ENCODE measurements around the gene FOXJ1.

FOXJ1 gene

DNA sequence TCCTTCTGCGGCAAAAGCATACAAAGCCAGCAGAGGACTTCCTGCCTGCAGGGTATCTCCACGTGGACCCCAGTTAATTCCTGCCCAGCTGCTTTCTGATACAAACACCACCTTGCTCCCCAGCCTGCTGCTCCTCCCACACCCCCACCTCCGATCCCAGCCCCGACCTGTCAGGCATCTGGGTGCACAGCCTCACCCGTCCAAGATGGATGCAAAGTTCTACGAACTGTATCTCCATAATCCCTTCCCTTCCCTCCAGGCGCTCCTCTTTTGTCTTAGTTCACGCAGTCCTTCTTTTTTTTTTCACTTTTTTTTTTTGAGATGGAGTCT is 15.6 kb upstream of the FOXJ1 start:
- TF ChIP-seq ELF4 (IDR thresholded peaks at IDR 0.05) (no peak), ARNT (IDR thresholded peaks at IDR 0.05) (no peak), FOXM1 (IDR thresholded peaks at IDR 0.05; ENCODE audit: borderline replicate concordance) (no peak), HDGF (IDR thresholded peaks at IDR 0.05; ENCODE audit: borderline replicate concordance) (no peak), ZNF384 (IDR thresholded peaks at IDR 0.05) (no peak), SP1 (IDR thresholded peaks at IDR 0.05) (no peak), FOXA1 (IDR thresholded peaks at IDR 0.05) (no peak), SUZ12 (IDR thresholded peaks at IDR 0.05) (no peak), FOXK2 (IDR thresholded peaks at IDR 0.05) (no peak), BHLHE40 (IDR thresholded peaks at IDR 0.05; ENCODE audit: borderline replicate concordance) (no peak), TARDBP (IDR thresholded peaks at IDR 0.05) (no peak), CTBP1 (IDR thresholded peaks at IDR 0.05; ENCODE audit: borderline replicate concordance) (no peak), L3MBTL2 (conservative IDR thresholded peaks at IDR 0.05) (no peak), LEF1 (IDR thresholded peaks at IDR 0.05; ENCODE audit: borderline replicate concordance) (no peak), NFRKB (IDR thresholded peaks at IDR 0.05) (no peak)
- TF ChIP-seq, protein P1, sequence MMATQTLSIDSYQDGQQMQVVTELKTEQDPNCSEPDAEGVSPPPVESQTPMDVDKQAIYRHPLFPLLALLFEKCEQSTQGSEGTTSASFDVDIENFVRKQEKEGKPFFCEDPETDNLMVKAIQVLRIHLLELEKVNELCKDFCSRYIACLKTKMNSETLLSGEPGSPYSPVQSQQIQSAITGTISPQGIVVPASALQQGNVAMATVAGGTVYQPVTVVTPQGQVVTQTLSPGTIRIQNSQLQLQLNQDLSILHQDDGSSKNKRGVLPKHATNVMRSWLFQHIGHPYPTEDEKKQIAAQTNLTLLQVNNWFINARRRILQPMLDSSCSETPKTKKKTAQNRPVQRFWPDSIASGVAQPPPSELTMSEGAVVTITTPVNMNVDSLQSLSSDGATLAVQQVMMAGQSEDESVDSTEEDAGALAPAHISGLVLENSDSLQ (IDR thresholded peaks at IDR 0.05), result no peak
- no peak for DNase-seq (ENCODE audit: extremely low spot score)
- ChIA-PET POLR2A (no interaction called here), CTCF (no interaction called here)

DNA sequence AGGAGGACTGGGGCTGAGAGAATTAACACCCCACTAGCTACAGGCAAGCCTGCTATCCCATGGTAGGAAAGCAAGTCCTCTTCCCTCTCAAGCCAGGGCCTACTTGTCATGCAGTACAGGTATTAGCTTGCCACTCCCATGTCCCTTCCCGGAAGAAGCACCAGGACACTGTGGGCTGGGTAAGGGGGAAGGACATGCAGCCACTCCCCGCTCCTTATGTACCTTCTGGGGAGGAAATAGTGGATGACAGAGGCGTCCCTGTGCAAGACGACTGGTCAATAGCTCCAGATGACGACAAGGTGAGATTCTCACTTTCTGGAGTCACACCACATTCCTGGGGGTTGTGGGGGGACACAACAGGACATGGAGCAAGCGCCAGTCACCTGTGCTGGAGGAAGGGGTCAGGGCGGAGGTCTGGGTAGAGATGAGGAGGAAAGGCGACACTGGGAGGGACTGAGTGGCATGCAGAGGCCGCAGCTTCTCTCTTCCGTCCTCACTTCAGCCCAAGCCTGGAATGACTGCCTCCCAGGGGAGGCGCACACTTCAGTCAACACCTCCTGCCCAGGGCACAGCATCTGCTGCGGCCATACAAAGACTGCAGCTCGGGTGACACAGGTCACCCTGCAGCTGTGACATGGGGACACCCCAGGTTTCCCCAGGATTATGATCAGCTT is 15.1 kb upstream of the FOXJ1 start:
- no peak for TF ChIP-seq HDGF (IDR thresholded peaks at IDR 0.05; ENCODE audit: borderline replicate concordance)
- CTCF ChIA-PET, result no interaction called here
- no peak for DNase-seq (ENCODE audit: extremely low spot score)
- POLR2A ChIA-PET, result no interaction called here

DNA sequence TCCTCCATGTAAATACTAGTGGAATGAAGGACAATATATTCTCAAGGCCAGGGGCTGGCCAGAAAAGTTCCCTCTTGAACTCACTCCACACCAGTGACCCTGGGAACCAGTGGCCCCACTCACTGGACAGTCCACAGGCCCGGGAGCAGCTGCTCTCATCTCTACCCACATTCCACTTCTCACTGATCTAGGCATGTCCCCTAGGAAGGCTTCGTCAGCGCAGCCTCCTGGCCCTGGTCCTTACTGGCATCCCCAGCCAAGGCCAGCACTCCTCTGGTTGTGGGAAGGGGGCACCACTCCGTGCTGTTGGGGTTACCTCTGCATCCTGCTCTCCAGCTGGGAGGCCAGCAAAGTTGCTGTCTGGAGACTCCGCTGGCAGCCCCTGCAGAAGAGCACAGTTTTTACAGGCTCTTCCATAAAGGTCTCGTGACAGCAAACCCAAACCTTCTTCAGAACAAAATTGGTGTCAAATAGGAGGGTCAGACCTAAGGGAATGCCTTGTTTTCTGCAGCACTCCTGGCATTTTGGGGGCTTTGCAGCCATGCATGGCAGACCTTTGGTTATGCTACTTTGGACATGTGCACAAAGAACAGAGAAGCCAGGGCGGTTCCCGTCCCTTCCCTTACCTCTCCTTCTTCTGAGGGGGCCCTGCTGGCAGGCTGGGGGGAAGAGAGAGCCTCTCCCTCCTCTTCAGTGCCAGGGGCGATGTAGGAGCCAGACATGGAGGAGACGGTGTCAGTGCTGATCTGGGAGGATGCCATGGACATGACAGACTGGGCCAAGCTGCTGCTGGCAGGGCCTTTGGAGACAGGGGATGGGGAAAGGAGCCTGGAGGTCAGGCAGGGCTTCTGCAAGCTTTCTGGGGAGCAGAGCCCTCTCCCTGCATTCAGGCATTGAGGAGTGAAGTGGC is 14.1 kb upstream of the FOXJ1 start:
- CTCF ChIA-PET, result no interaction called here

GRCh38 chr17:76154292-76154691 is 13.2 kb upstream of the FOXJ1 start:
- no peak for DNase-seq (ENCODE audit: extremely low spot score)
- TF ChIP-seq FOXK2 (IDR thresholded peaks at IDR 0.05), result no peak
- no peak for TF ChIP-seq LEF1 (IDR thresholded peaks at IDR 0.05; ENCODE audit: borderline replicate concordance)
- TF ChIP-seq, protein P1 (IDR thresholded peaks at IDR 0.05), result no peak
- no peak for TF ChIP-seq NFRKB (IDR thresholded peaks at IDR 0.05)
- no peak for TF ChIP-seq FOXA1 (IDR thresholded peaks at IDR 0.05)
- no peak for TF ChIP-seq SUZ12 (IDR thresholded peaks at IDR 0.05)
- TF ChIP-seq SP1 (IDR thresholded peaks at IDR 0.05), result no peak
- no peak for TF ChIP-seq CTBP1 (IDR thresholded peaks at IDR 0.05; ENCODE audit: borderline replicate concordance)
- TF ChIP-seq L3MBTL2 (conservative IDR thresholded peaks at IDR 0.05), result no peak
- no peak for TF ChIP-seq ARNT (IDR thresholded peaks at IDR 0.05)
- no peak for TF ChIP-seq BHLHE40 (IDR thresholded peaks at IDR 0.05; ENCODE audit: borderline replicate concordance)
- CTCF ChIA-PET, result no interaction called here
- POLR2A ChIA-PET, result interaction anchor here (1.4 kb wide), 1 partner anchor 13 kb away, joined by 4 read pairs; the partner anchor contains the start of gene FOXJ1

More for the DNA sequence above, 14.1 kb upstream of the FOXJ1 start:
- TF ChIP-seq NFRKB (IDR thresholded peaks at IDR 0.05), result no peak
- TF ChIP-seq FOXK2 (IDR thresholded peaks at IDR 0.05), result no peak
- TF ChIP-seq BHLHE40 (IDR thresholded peaks at IDR 0.05; ENCODE audit: borderline replicate concordance), result no peak
- no peak for TF ChIP-seq LEF1 (IDR thresholded peaks at IDR 0.05; ENCODE audit: borderline replicate concordance)
- no peak for DNase-seq (ENCODE audit: extremely low spot score)
- POLR2A ChIA-PET, result interaction anchor here (1.4 kb wide), 1 partner anchor 14 kb away, joined by 4 read pairs; the partner anchor contains the start of gene FOXJ1

GRCh38 chr17:76153640-76154039 is 12.6 kb upstream of the FOXJ1 start:
- DNase-seq (ENCODE audit: extremely low spot score), result no peak
- no peak for TF ChIP-seq HDGF (IDR thresholded peaks at IDR 0.05; ENCODE audit: borderline replicate concordance)
- no peak for TF ChIP-seq SP1 (IDR thresholded peaks at IDR 0.05)
- POLR2A ChIA-PET, result interaction anchor here (1.4 kb wide), 1 partner anchor 12 kb away, joined by 4 read pairs; the partner anchor contains the start of gene FOXJ1
- CTCF ChIA-PET, result interaction anchor here (0.5 to 0.9 kb wide), 2 partner anchors 126 to 1142 kb away, joined by 3 read pairs; no protein-coding TSS in a partner anchor

GRCh38 chr17:76153202-76153601 is 12.2 kb upstream of the FOXJ1 start:
- POLR2A ChIA-PET, result no interaction called here
- TF ChIP-seq ARNT (IDR thresholded peaks at IDR 0.05), result no peak
- no peak for TF ChIP-seq BHLHE40 (IDR thresholded peaks at IDR 0.05; ENCODE audit: borderline replicate concordance)
- TF ChIP-seq SUZ12 (IDR thresholded peaks at IDR 0.05), result no peak
- CTCF ChIA-PET, result interaction anchor here (0.5 to 0.9 kb wide), 2 partner anchors 127 to 1142 kb away, joined by 3 read pairs; no protein-coding TSS in a partner anchor
- no peak for DNase-seq (ENCODE audit: extremely low spot score)

DNA sequence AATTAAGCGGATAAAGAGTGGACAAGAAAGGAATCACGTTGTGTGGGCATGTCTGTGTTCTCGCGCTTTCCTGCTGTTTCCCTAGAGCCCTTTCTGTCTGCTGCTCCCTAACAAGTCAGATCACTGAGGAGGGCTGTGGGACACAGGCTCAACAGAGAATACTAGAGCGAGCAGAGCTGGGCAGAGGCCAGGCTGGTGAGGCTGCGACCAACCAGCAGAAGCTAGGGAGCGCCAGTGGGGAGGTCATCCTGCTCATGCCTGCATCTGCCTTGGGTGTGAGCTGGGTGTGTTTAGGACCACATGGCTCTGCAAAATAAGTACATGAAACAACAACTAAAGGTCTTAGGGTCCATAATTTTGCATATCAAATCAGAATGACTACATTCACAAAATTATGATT is 11.5 kb upstream of the FOXJ1 start:
- ChIA-PET CTCF (interaction anchor here (0.9 kb wide), 1 partner anchor 127 kb away, joined by 3 read pairs; no protein-coding TSS in a partner anchor), POLR2A (no interaction called here)
- no peak for DNase-seq (ENCODE audit: extremely low spot score)
- TF ChIP-seq FOXA1 (IDR thresholded peaks at IDR 0.05), result no peak
- no peak for TF ChIP-seq SUZ12 (IDR thresholded peaks at IDR 0.05)
- TF ChIP-seq BHLHE40 (IDR thresholded peaks at IDR 0.05; ENCODE audit: borderline replicate concordance), result no peak
- TF ChIP-seq FOXM1 (IDR thresholded peaks at IDR 0.05; ENCODE audit: borderline replicate concordance), result no peak
- no peak for TF ChIP-seq SP1 (IDR thresholded peaks at IDR 0.05)
- TF ChIP-seq HDGF (IDR thresholded peaks at IDR 0.05; ENCODE audit: borderline replicate concordance), result no peak
- TF ChIP-seq FOXK2 (IDR thresholded peaks at IDR 0.05), result no peak
- TF ChIP-seq ELF4 (IDR thresholded peaks at IDR 0.05), result no peak
- no peak for TF ChIP-seq NFRKB (IDR thresholded peaks at IDR 0.05)
- TF ChIP-seq LEF1 (IDR thresholded peaks at IDR 0.05; ENCODE audit: borderline replicate concordance), result no peak
- TF ChIP-seq ZNF384 (IDR thresholded peaks at IDR 0.05), result no peak
- no peak for TF ChIP-seq CTBP1 (IDR thresholded peaks at IDR 0.05; ENCODE audit: borderline replicate concordance)
- no peak for TF ChIP-seq TARDBP (IDR thresholded peaks at IDR 0.05)
- no peak for TF ChIP-seq L3MBTL2 (conservative IDR thresholded peaks at IDR 0.05)
- TF ChIP-seq, protein P1 (IDR thresholded peaks at IDR 0.05), result no peak
- no peak for TF ChIP-seq ARNT (IDR thresholded peaks at IDR 0.05)

All from HEK293T (cell line).